ENCODE results near the gene STK4. TPM values are rescaled to one million over a fixed set of nuclear protein-coding genes. Genes with fewer than 3 reads are reported as not detected.
A peak's percentile ranks its signal among the peaks of the same experiment; 100 is the strongest.

The STK4 gene
- total and polyA plus RNA-seq, 4 experiments from 2014 or later = 151 to 374 (median 312) TPM

GRCh38 chr20:45037050-45037449 is 70.7 kb downstream of the STK4 start:
- Mint-ChIP-seq H3K9me3 (no peaks in the 10 kb centered on the region), H3K27ac (peak overlapping the region in 5 of 7 donors; percentile 15 to 87 (median 59)), H3K4me3 (peak overlapping the region in 2 of 8 donors; percentile 7 to 36), H3K27me3 (no peaks in the 10 kb centered on the region), H3K36me3 (peaks cover 26 to 66% of the 10 kb centered on the region in 2 donors), H3K4me1 (peaks cover 64 to 93% (median 77%) of the 10 kb centered on the region in 4 donors)
- Histone ChIP-seq H3K36me3 (ENCODE audit: insufficient read depth, low read length) (peaks cover 20% of the 10 kb centered on the region), H3K4me3 (ENCODE audit: low read length in 2 of 2) (no peak overlapping the region), H3K27me3 (ENCODE audit: insufficient read depth, low read length) (no peaks in the 10 kb centered on the region), H3K27ac (ENCODE audit: low read depth, low read length) (no peak overlapping the region), H3K9me3 (ENCODE audit: control insufficient read depth in 1 of 2, low read length in 2 of 2) (no peaks in the 10 kb centered on the region), H3K4me1 (ENCODE audit: insufficient read depth, low read length) (peaks cover 93% of the 10 kb centered on the region)
- CTCF ChIA-PET (ENCODE audit: partially characterized antibody) = interaction anchor here (1.3 kb wide), 1 partner anchor 58 kb away, joined by 3 read pairs; no protein-coding TSS in a partner anchor
- intact Hi-C loops (cut with micrococcal nuclease) = loop anchor here (5.0 kb wide), 1 partner anchor 40 kb away; no protein-coding TSS in a partner anchor
- DNase-seq = no peak
- POLR2A ChIA-PET (ENCODE audit: partially characterized antibody) = interaction anchor here (0.7 to 0.9 kb wide), 2 partner anchors 13 to 70 kb away, joined by 3 read pairs; no protein-coding TSS in a partner anchor

- Histone ChIP-seq H3K4me1 (ENCODE audit: insufficient read depth, low read length) (peaks cover 92% of the 10 kb centered on the region), H3K27me3 (ENCODE audit: insufficient read depth, low read length) (no peaks in the 10 kb centered on the region), H3K9me3 (ENCODE audit: control insufficient read depth in 1 of 2, low read length in 2 of 2) (no peaks in the 10 kb centered on the region), H3K36me3 (ENCODE audit: insufficient read depth, low read length) (peaks cover 21% of the 10 kb centered on the region), H3K27ac (ENCODE audit: low read depth, low read length) (no peak overlapping the region), H3K4me3 (ENCODE audit: low read length in 2 of 2) (no peak overlapping the region)
- peak overlapping the region in 5 of 7 donors; percentile 22 to 65 (median 32) for H3K27ac Mint-ChIP-seq
- intact Hi-C loops (cut with micrococcal nuclease) = loop anchor here (5.0 kb wide), 1 partner anchor 40 kb away; no protein-coding TSS in a partner anchor
- H3K36me3 Mint-ChIP-seq = peaks cover 28 to 67% of the 10 kb centered on the region in 2 donors
- peaks cover 60 to 93% (median 75%) of the 10 kb centered on the region in 4 donors for H3K4me1 Mint-ChIP-seq
- ChIA-PET CTCF (ENCODE audit: partially characterized antibody) (interaction anchor here (0.9 to 1.3 kb wide), 2 partner anchors 57 to 253 kb away, joined by 3 to 4 read pairs; no protein-coding TSS in a partner anchor), POLR2A (ENCODE audit: partially characterized antibody) (interaction anchor here (0.7 to 0.9 kb wide), 3 partner anchors 12 to 70 kb away, joined by 3 read pairs; no protein-coding TSS in a partner anchor)
- H3K9me3 Mint-ChIP-seq = no peaks in the 10 kb centered on the region
- no peak for DNase-seq
- H3K4me3 Mint-ChIP-seq = no peak overlapping the region
- H3K27me3 Mint-ChIP-seq = no peaks in the 10 kb centered on the region
Measured at GRCh38 chr20:45037635-45038034, 71.3 kb downstream of the STK4 start.

- peaks cover 29 to 68% of the 10 kb centered on the region in 2 donors for H3K36me3 Mint-ChIP-seq
- intact Hi-C loops (cut with micrococcal nuclease) = loop anchor here (5.0 kb wide), 1 partner anchor 42 kb away; no protein-coding TSS in a partner anchor
Measured at GRCh38 chr20:45038745-45039474, 72.6 kb downstream of the STK4 start.

GRCh38 chr20:45039475-45039820 is 73.1 kb downstream of the STK4 start:
- Histone ChIP-seq H3K4me3 (ENCODE audit: low read length in 2 of 2) (no peak overlapping the region), H3K27ac (ENCODE audit: low read depth, low read length) (no peak overlapping the region), H3K9me3 (ENCODE audit: control insufficient read depth in 1 of 2, low read length in 2 of 2) (no peaks in the 10 kb centered on the region), H3K4me1 (ENCODE audit: insufficient read depth, low read length) (peaks cover 90% of the 10 kb centered on the region), H3K27me3 (ENCODE audit: insufficient read depth, low read length) (no peaks in the 10 kb centered on the region), H3K36me3 (ENCODE audit: insufficient read depth, low read length) (peaks cover 34% of the 10 kb centered on the region)
- peak overlapping the region in 2 of 8 donors; percentile 16 to 18 for H3K4me3 Mint-ChIP-seq
- peaks cover 55 to 93% (median 74%) of the 10 kb centered on the region in 4 donors for H3K4me1 Mint-ChIP-seq
- POLR2A ChIA-PET (ENCODE audit: partially characterized antibody) = interaction anchor here (0.9 to 1.2 kb wide), 3 partner anchors 9 to 60 kb away, joined by 3 read pairs; no protein-coding TSS in a partner anchor
- no peaks in the 10 kb centered on the region for H3K9me3 Mint-ChIP-seq
- CTCF ChIA-PET (ENCODE audit: partially characterized antibody) = interaction anchor here (1.1 to 1.2 kb wide), 3 partner anchors 10 to 56 kb away, joined by 3 to 5 read pairs (median 3); no protein-coding TSS in a partner anchor
- DNase-seq = no peak
- H3K36me3 Mint-ChIP-seq = peaks cover 32 to 71% of the 10 kb centered on the region in 2 donors
- intact Hi-C loops (cut with micrococcal nuclease) = loop anchor here (5.0 kb wide), 1 partner anchor 42 kb away; no protein-coding TSS in a partner anchor
- no peaks in the 10 kb centered on the region for H3K27me3 Mint-ChIP-seq
- H3K27ac Mint-ChIP-seq = peak overlapping the region in 3 of 7 donors; percentile 38 to 68 (median 66)

More at GRCh38 chr20:45038745-45039474, 72.6 kb downstream of the STK4 start:
- POLR2A ChIA-PET (ENCODE audit: partially characterized antibody) = interaction anchor here (0.9 to 1.2 kb wide), 3 partner anchors 9 to 60 kb away, joined by 3 read pairs; no protein-coding TSS in a partner anchor
- Histone ChIP-seq H3K36me3 (ENCODE audit: insufficient read depth, low read length) (peaks cover 31% of the 10 kb centered on the region), H3K4me1 (ENCODE audit: insufficient read depth, low read length) (peaks cover 88% of the 10 kb centered on the region), H3K27ac (ENCODE audit: low read depth, low read length) (no peak overlapping the region), H3K4me3 (ENCODE audit: low read length in 2 of 2) (no peak overlapping the region), H3K27me3 (ENCODE audit: insufficient read depth, low read length) (no peaks in the 10 kb centered on the region), H3K9me3 (ENCODE audit: control insufficient read depth in 1 of 2, low read length in 2 of 2) (no peaks in the 10 kb centered on the region)
- Mint-ChIP-seq H3K9me3 (no peaks in the 10 kb centered on the region), H3K27ac (peak overlapping the region in 3 of 7 donors; percentile 20 to 68 (median 38)), H3K4me1 (peaks cover 55 to 93% (median 74%) of the 10 kb centered on the region in 4 donors), H3K4me3 (no peak overlapping the region), H3K27me3 (no peaks in the 10 kb centered on the region)
- DNase-seq = no peak
- CTCF ChIA-PET (ENCODE audit: partially characterized antibody) = interaction anchor here (0.9 to 1.2 kb wide), 4 partner anchors 10 to 252 kb away, joined by 3 to 5 read pairs (median 4); no protein-coding TSS in a partner anchor

GRCh38 chr20:45041464-45042337 is 75.4 kb downstream of the STK4 start:
- H3K4me1 ChIP-seq (ENCODE audit: insufficient read depth, low read length) = peaks cover 78% of the 10 kb centered on the region
- DNase-seq = peak in 1 of 5 donors; percentile 54
- no peaks in the 10 kb centered on the region for H3K9me3 Mint-ChIP-seq
- no peaks in the 10 kb centered on the region for H3K27me3 Mint-ChIP-seq
- no peak overlapping the region for H3K4me3 ChIP-seq (ENCODE audit: low read length in 2 of 2)
- peaks cover 44 to 81% (median 63%) of the 10 kb centered on the region in 4 donors for H3K4me1 Mint-ChIP-seq
- H3K27ac ChIP-seq (ENCODE audit: low read depth, low read length) = no peak overlapping the region
- H3K36me3 ChIP-seq (ENCODE audit: insufficient read depth, low read length) = peaks cover 35% of the 10 kb centered on the region
- H3K27ac Mint-ChIP-seq = peak overlapping the region; percentile 28 to 91 (median 85)
- intact Hi-C loops (cut with micrococcal nuclease) = no loop called here
- peaks cover 25 to 60% of the 10 kb centered on the region in 2 donors for H3K36me3 Mint-ChIP-seq
- H3K4me3 Mint-ChIP-seq = peak overlapping the region in 4 of 8 donors; percentile 15 to 66 (median 38)
- no peaks in the 10 kb centered on the region for H3K9me3 ChIP-seq (ENCODE audit: control insufficient read depth in 1 of 2, low read length in 2 of 2)
- ChIA-PET POLR2A (ENCODE audit: partially characterized antibody) (interaction anchor here (0.7 to 1.7 kb wide), 2 partner anchors 9 to 84 kb away, joined by 3 to 8 read pairs; no protein-coding TSS in a partner anchor), CTCF (ENCODE audit: partially characterized antibody) (interaction anchor here (0.7 to 4.8 kb wide), 7 partner anchors 11 to 730 kb away, joined by 3 to 69 read pairs (median 4); no protein-coding TSS in a partner anchor)
- H3K27me3 ChIP-seq (ENCODE audit: insufficient read depth, low read length) = no peaks in the 10 kb centered on the region

GRCh38 chr20:45042978-45043377 is 76.7 kb downstream of the STK4 start:
- ChIA-PET CTCF (ENCODE audit: partially characterized antibody) (interaction anchor here (0.8 to 4.8 kb wide), 18 partner anchors 8 to 728 kb away, joined by 3 to 69 read pairs (median 5); no protein-coding TSS in a partner anchor), POLR2A (ENCODE audit: partially characterized antibody) (interaction anchor here (0.9 to 2.1 kb wide), 4 partner anchors 11 to 85 kb away, joined by 3 to 9 read pairs (median 4); no protein-coding TSS in a partner anchor)
- no peaks in the 10 kb centered on the region for H3K27me3 ChIP-seq (ENCODE audit: insufficient read depth, low read length)
- peaks cover 48% of the 10 kb centered on the region for H3K36me3 ChIP-seq (ENCODE audit: insufficient read depth, low read length)
- Mint-ChIP-seq H3K27ac (peak overlapping the region in 5 of 7 donors; percentile 9 to 86 (median 57)), H3K4me1 (peaks cover 45 to 82% (median 65%) of the 10 kb centered on the region in 4 donors), H3K36me3 (peaks cover 26 to 61% of the 10 kb centered on the region in 2 donors), H3K9me3 (no peaks in the 10 kb centered on the region), H3K27me3 (no peaks in the 10 kb centered on the region), H3K4me3 (no peak overlapping the region)
- no peak overlapping the region for H3K4me3 ChIP-seq (ENCODE audit: low read length in 2 of 2)
- no peak overlapping the region for H3K27ac ChIP-seq (ENCODE audit: low read depth, low read length)
- intact Hi-C loops (cut with micrococcal nuclease) = no loop called here
- H3K9me3 ChIP-seq (ENCODE audit: control insufficient read depth in 1 of 2, low read length in 2 of 2) = no peaks in the 10 kb centered on the region
- DNase-seq = no peak
- H3K4me1 ChIP-seq (ENCODE audit: insufficient read depth, low read length) = peaks cover 75% of the 10 kb centered on the region

Measured in CD4-positive, alpha-beta memory T cell (primary cell).